Central memory CD4-positive, alpha-beta T cell (primary cell): ENCODE results near the gene UVRAG.

Experiments
- DNase-seq: peaks from one replicate; pipeline ENCODE4 v3.0.0; 2022
- total RNA-seq, 3 experiments: gene quantifications; one replicate each; lab custom pipeline; 2026; lab: John Stamatoyannopoulos, UW

The UVRAG gene
- 30.1 to 50.7 (median 43.7) reads per million in 3 experiments for total RNA-seq

DNA sequence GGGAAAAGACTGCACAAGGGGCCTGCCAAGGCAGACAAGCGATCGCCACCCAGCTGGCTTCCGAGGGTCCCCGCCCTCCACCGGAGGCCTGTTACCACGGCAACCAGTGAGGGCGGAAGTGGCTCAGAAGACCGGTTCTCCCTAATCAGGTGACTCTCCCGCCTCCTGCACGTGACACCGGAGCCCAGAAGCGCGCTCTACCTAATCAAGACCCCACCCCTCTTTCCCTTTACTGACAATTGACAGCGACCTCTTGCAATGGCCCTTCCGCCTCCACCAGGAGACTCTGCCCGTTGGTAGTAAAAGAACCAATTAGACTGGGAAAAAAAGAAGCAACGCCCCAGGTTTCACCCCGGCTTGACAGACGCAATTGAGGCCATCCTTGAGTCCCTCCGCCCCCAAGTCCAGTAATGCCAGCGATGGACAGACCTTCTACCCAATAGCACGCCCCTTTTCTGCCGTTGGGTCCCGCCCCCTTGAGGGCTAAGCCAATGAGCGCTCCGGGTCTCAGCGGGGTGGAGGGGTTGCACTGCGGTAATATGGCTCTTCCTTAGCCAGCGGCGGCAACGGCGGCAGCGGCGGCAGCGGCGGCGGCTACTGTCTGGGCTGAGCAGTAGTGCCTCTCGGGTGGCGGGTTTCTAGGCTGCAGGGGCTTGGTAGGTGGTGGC lies at the start of gene UVRAG:
UVRAG (plus strand) TSS at position 534 of the 668 bp plus-strand sequence. CDS start 198 bp downstream, outside the sequence.
- peak; percentile 99 for DNase-seq

DNA sequence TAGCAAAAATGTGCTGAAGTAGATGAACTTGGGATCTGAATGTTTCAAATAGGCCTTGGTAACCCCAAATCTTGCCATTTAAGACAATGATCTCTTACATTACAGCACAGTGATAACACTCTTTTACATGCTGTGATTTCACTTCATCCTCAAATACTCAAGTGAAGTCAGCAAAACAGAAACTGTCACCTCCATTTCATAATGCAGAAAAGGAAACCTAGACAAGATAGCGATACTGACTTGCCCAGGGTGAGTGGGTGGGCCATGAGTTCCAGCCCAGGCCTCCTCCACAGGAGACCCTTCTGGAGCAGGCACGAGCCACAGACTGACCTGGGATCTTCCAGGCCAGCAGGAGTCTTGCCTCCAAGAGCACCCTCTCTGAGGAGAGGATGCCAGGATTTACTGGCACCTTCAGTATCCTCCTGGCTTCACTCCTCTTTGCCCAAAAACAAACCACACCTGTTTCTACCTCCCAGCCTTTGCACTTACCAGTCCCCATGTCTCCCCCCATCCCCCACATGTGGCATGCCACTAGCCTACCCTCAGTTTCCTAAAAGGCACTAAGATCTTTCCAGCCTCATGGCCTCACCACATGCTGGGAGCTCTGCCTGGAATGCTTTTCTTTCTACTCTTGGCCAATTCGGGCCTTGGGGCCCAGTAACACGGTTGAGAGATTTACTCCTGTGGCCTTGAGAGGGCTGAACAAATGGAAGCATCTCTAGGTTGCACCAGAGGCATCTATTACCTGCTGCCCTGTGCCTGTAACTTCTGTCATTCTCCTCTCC lies 48.4 kb upstream of the UVRAG start:
- no peak for DNase-seq

DNA sequence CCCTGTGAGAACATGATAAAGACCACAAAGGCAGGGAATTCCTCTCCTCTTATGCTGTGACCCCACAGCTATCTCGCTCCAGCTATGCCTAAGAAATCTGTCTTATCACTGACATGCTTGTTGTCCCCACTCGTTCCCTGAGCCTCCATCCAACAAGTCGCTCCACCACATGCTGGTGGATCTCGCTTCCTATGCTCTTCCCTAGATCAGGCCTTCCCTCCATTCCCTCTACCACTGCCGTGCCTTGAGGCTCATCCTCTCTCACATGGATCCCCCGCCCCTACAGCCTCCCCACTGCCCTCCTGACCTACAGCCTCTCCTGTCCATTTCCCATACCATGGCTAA lies 47.8 kb upstream of the UVRAG start:
- no peak for DNase-seq

DNA sequence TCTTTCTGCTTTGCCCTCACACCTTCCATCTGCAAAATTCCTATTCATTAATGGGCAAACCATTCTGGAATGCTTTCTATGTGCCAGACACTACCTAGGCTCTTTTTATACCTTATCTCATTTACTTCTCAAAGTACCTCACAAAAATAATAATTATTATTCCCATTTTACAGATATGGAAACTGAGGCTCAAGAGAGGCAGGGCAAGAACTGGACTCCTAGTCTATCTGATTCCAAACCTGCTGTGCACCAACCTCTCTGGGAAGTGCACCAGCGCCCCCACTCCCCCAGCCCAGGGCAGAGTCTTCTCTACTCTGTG lies 47.3 kb upstream of the UVRAG start:
- DNase-seq: no peak

DNA sequence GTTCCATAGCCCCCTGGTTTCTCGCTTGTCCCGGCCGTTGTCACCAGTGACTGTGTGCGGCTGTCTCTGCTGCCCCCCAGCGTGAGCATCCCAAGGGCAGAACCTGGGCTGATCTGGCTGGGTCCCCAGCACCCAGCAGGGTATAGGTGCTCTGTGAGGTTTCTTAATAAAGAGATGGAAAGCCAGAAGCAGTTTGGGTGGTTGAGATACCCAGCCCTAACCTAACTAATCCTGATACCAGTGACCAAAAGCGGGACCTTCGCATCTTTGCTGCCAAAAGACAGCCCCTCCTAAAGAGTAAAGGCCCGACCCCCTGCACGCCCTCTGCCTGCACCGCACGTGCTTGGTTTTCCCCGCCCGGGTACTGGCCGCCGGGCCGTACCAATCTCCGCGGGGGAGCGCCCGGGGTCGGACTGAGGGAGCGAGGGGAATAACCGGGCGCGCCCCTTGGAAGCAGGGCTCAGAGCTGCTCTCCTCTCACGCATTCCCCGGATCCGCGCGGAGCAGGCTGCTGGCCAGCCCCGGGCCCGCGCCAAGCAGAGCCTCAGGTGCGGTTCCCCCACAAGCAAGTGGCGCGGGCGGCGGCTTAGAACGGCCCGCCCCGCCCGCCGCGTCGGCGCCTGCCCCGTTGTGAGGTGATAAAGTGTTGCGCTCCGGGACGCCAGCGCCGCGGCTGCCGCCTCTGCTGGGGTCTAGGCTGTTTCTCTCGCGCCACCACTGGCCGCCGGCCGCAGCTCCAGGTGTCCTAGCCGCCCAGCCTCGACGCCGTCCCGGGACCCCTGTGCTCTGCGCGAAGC lies 46.7 kb upstream of the UVRAG start, which contains the start of gene DGAT2:
DGAT2 (plus strand) TSS at position 667 of the 797 bp plus-strand sequence. CDS start 214 bp downstream, outside the sequence.
- DNase-seq: peak; percentile 60

DNA sequence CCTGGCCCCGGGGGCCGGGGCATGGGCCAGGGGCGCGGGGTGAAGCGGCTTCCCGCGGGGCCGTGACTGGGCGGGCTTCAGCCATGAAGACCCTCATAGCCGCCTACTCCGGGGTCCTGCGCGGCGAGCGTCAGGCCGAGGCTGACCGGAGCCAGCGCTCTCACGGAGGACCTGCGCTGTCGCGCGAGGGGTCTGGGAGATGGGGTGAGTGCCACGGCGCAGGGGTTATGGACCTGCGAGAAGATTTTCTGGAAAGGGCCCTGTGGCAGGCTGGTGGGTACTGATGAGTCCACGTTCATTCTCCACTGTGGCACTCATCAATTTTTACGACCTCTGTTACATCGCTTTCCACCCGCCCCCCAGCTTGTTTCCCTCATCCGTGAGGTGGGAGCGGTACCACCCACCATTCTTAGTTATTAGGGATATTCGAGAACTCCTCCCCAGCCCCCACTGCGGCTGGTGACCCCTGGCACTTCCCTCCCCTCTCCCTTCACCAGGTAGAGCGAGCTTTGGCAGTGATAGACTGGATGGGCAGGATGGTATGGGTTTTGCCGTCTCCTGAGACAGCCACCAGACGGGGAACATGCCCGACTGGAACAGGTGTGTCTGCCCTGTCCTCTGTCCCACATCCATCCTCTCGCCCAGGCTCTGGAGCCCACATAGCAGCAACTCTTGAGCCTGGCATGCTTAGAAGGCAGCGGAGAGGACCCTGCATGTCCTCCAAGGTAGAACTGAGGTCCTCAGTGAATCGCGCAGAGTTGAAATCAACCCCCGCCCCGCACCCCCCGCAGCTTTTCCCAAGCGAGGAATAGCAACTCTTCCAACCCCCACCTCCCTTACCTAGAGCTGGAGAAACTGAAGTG lies 45.9 kb upstream of the UVRAG start:
- DNase-seq: no peak

DNA sequence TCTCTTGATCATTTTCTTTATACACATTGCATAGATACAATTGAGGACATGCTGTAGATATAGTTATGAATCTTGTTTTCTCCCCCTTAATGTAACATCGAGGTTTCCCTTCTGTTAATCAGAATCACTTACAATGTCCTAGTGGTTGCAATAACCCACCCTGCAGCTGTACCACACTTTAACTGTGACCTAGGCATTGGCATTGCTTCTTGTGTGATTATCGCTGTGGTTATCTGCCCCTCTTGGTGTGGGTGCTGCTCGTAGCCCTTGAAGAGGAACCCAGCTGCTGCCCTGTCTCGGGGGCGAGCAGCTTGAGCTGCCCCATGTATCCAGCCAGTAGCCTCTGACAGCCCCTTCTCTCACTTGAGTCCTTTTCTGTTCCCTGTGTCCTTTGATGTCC lies 44.9 kb upstream of the UVRAG start:
- DNase-seq: no peak

DNA sequence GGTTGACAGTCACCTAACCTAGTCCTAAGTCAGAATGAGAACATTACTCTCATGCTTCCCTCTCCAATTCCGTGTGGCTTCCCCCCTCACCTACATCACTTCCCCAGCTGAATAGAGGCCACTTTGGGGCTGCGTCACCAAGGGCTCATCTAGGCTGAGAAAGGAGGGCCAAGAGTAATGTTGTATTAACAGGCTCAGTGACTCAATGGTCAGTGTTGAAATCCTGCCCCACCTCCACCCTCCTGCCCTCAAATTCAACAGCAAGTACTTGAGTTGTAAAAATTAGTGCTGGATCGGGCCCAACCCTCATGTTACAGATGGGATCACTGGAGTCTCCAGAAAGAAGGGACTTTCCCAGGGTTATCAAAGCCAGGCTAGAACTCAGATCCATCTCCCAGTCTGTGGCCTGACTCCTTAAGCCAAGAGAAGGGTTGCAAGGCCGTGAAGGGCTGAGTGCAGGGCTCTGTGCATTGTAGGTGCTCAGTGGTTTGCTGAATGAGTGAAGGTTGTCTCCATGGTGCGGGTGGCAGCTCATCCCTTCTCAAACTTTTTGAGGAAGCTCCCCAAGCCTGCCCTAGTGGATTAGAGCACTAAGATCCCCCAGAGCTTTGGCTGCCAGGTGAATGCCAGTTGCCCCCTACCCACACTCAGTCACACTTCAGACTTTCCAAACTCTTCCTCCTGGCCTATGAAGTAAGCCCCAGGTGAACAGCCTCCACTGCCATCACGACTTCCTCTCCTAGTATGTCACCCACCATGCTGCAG lies 43.2 kb upstream of the UVRAG start:
- no peak for DNase-seq

DNA sequence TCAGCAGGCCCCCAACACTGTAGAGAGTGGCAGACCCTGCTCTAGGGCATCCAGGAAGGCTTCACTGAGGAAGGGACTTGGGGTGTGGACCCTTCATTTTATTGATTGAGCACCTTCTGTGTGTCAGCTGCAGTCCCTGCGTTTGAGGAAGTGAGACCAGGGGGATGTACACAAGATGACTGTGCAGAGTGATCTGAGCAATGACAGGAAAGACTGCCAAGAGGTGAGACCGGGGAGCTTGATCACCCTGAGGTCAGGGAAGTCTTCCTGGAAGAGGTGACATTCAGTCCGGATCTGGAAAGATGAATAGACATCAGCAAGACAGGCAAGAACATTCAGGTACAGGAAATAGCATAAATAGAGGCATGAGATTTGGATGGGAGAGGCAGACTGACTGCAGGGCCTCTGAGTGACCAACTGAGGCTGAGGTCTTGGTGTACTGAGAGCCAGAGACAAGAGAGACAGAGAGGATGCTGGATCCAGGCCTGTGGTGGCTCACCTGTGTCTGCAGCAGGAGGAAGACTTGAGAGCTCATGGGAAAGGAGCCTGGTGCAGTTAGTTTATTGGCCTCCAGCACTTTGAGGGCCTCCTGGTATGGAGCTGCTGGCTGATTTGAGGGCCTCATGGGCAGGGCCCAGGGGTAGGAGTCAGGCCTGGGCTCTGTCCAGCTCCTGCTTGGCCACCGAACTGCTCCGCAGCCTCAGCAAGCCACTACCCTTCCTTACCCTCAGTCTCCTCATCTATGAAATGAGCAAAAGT lies 41.2 kb upstream of the UVRAG start:
- DNase-seq: no peak

DNA sequence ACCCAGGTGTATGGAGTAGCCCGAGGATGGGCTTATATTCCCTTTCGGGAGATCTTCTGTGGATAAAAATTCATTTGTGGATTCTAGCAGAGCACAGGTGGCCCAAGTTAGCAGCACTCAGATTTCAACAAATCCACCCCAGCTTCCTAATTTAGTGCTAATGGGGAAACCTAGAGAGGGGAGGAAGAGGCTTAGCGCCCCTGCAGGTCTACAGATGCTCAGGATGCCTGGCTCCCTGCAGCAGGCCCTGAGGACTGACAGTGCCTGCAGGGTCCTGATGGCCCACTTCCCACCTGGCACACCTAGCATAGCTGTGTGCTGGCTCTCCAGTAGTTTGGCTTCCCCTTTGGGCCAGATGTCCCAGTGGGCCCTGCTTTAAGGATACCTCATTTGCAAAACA lies 40.0 kb upstream of the UVRAG start:
- no peak for DNase-seq

DNA sequence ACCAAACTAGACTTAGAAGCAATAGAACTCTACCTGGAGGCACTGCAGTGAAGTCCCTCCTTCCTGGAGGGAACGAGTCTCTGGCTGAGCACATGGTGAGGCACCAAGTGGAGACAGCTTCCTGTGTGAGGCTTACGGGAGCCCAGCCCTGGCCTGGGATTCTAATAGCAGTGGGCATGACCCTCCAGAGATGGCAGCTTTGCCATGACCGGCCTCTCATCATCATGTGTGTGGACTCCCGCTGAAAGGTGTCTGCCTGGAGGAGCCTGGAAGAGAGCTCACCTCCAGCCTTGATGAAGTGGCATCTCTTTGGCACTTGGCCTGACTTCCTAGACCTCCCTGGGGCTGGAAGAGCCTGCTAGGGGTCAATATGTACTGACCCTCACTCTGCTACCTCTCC lies 38.5 kb upstream of the UVRAG start:
- no peak for DNase-seq

DNA sequence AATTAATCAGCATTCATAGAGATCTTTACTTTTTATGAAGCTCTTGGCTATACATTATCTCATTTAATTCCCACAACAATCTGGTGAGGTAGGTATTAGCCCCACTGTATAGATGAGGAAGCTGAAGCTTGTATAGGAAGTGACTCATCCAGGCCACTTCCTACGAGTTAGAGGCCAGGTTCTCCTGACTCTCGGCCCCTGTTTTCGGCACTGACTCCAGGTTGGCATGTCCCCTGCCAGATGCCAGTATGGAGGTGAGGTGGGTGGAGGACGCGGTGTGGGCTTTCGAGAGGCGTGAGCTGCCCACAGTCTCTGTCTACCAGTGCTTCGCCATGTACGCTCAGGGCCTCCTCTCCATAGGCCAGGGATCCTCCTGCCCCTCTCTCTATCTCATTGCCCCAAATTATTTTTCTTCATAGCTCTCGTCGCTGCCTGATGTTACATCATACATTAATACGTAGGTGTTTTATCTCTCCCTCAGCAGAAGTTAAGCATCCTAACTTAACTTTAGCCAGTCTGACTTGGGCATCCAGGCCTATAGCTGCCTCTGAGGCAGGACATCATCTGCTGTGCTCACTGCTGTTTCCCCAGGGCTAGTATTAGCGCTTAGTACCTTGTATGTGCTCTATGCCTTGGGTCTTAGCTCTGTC lies 37.4 kb upstream of the UVRAG start:
- DNase-seq: no peak

DNA sequence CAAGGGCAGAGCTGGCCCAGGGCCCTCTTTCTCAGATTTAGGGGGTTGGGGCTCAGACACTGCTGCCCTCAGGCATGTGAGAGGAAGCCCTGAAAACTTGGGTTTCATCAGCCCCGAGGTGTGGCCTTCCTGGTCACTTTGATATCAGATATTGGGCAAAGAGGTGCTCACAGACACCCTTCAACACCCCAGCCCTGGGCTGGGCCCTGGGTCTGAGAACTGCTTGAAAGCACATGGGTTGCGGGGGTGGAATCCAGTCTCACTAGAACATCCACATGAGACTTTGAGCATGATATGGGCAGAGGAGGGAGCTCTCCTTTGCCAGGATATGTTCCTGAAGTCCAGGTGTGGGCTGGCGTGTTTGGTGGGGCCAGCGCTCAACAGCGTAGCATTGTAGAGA lies 36.0 kb upstream of the UVRAG start:
- no peak for DNase-seq

DNA sequence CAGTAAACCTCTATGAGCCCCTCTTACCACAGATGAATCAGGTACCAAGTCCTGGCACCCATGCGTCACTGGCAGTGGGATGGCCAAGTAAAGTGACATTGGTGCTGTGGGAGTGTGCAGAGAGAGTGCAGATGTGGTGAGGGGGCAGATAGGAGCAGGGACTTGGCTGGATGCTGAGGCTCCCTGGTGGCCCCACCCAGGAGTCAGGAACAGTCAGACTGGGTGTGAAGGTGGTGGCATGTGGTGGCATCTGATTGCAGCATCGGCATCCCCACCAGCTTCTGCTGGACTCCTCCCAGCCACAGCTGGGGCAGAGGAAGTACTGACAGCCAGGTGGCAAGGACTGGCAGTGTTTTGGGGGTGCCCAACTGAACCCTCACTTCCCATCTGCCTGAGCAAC lies 35.0 kb upstream of the UVRAG start:
- no peak for DNase-seq

DNA sequence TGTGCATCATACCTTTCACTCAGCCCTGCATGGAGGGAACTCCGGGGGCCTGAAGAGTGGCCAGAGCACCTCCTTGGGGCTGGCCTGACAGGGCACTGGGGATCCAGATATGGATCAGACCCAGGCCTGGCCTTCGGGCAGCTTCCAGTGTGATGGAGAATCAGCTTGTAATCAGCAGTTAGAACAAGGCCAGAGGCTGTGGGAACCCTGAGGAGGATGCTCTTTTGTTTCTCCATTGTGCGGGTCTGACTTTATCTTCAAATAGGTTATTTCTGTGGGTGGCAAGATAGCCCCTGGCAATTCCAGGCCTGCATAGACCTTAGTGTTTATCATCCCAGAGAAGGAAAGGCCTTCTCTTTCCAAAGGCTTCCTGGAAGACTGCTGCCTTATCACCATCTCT lies 34.1 kb upstream of the UVRAG start:
- no peak for DNase-seq

DNA sequence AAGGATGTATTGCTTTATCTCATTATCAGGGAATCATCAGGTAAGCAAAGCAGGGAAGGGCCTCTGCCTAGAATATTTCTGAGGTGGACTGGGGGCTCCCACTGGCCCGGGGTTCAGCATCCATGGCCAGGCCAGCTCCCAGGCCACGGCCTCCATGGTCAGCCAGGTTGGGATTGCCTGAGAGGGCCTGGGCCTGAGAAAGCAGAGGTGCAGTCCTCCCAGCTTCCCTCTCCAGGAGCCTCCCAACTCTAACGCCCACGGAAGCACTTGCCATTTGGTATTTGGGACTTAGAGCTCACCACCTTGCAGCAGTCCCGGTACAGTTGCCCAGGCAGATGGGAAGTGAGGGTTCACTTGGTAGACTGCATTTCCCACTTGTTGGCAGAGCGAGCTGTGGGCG lies 33.7 kb upstream of the UVRAG start:
- no peak for DNase-seq

DNA sequence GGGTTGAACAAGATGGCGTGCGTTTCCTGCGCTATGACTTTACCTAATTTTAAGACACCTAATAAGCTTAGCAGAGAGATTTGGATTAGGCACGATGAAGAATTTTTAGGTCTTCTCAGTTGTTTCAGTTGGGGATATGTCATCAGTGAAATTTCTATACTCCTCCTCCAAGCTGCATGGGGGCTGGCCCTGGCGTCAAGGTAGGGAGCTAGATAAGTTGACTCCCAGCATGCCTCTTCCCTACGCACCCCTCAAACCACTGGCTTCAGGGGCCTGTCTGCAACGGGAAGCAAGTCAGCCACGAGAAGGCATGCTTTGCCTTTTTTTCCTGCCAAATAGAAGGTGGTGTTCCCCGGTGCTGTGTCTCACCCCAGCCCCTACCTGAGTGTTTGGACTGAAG lies 33.2 kb upstream of the UVRAG start:
- DNase-seq: no peak

DNA sequence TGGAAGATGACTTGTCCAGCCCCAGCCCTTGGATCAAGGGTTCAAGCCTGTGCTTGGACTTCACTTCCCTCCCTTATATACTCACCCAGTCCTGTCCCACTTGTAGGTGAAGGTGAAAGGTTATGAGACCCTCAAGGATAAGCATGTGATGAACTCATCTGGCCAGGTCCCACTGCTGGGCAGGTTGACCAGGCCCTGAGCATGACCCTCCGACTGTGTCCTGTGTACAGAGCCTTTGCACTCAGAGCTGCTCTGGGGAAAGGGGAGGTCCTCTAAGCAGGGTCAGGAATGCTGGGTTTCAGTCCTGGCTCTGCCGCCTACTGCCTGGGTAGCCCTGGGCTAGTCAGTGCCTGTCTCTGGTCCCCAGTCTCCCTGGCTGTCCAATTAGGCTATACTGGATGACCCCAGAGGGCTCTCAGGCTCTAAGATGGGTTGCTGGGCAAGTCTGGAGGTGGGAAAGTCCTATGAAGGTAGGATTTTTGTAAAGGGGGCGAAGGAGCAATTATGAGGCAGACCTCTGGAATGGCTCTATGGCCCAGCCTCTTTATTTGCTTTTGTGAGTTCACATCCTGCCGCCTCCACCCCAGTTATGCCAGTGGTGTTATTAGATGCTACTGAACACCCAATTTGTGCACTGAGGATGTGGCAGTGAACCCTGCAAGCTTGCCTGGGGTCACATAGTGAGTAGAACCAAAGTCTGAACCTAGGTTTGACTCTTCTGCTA lies 32.3 kb upstream of the UVRAG start:
- no peak for DNase-seq

DNA sequence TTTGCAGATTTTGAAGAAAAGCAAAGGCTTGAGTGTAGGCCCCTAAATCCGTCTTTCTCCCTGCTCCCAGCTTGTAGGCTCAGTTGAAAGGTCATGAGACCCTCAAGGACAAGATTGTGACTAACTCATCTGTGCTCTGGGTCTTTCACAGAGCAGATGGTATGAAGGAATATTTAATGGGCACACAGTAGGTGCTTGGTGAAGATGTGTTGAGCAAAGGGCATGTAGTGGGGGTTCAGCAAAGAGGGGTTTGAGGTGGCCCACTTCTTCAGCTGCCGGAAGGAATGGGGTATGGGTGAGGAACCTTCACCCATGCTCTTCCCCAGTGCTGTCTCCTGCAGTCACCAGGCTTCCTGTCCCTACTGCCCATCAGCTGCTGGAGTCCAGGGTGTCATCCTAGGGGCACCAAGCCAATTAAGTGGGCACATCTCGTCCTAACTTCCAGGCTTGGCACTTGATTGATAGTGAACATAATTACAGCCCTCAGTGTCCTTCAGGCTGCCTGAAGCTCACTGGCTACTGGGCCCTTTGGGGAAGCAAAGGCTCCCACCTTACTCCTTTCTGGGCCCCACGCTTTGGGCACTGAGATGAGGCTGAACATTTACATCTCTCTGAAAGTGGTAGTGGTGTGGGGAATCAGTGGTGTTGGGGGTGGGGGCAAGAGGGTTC lies 31.5 kb upstream of the UVRAG start:
- DNase-seq: no peak
